GM12892 (cell line): ENCODE data around the gene MAGOHB.
"Not testable (repeated sequence)": the region's sequence is repeated elsewhere in the genome, so short reads cannot be mapped to it uniquely, and the experiment has no call there.

Source experiments
- DNase-seq: peaks from one replicate; pipeline ENCODE4 v3.0.0; 2011; ENCODE audit not compliant: insufficient read length
- FAIRE-seq: peaks from 2 replicates; lab custom pipeline; 2011; peaks lifted over from hg19 to GRCh38; lab: Jason Lieb, UNC
- POLR2A ChIP-seq: IDR thresholded peaks from 2 replicates; pipeline ENCODE4 v1.6.1; 2011; ENCODE audit warnings: low read depth, low read length, control low read depth
- POLR2AphosphoS5 ChIP-seq: IDR thresholded peaks from 2 replicates; pipeline ENCODE4 v1.6.1; 2011; ENCODE audit warnings: low read depth, low read length, control low read depth
- TAF1 ChIP-seq: IDR thresholded peaks from 2 replicates; pipeline ENCODE4 v1.6.1; 2011; ENCODE audit warnings: low read depth, mild to moderate bottlenecking, control low read depth, low read length, borderline replicate concordance

The MAGOHB gene

GRCh38 chr12:10610188-10610587 lies 3.2 kb downstream of the MAGOHB start:
- DNase-seq: no peak
- no peak for FAIRE-seq
- TF ChIP-seq TAF1 (no peak), POLR2AphosphoS5 (no peak), POLR2A (no peak)

DNA sequence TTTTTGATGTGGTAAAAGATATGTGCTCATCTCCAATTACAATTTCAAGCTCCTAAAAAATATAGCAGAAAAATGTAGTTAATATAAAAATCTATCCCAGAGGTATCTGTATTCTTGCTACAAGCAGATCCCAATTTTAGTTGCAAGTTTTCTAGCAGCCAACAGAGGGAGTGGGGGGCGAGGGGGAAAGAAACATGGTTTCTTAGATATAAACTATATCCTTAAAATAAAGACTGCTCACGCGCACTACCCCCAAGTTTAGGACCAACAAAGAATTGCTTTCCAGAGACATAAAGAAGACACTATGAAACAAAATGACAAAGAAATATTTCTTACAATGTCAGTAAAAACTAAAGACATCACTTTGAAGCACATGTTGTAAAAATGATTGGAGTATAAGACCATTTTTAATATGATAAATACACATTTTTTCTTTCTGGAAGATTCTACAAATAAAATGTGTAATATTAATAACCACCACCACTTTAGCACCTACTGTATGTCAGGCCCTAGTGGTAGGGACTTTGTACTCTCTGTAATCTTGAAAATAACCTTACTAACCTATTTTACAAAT lies 5.4 kb downstream of the MAGOHB start:
- FAIRE-seq (no peak), DNase-seq (no peak)
- TF ChIP-seq TAF1 (no peak), POLR2A (no peak), POLR2AphosphoS5 (no peak)

GRCh38 chr12:10601860-10602259 lies 11.5 kb downstream of the MAGOHB start:
- TF ChIP-seq POLR2A: no peak
- TF ChIP-seq TAF1: no peak
- TF ChIP-seq POLR2AphosphoS5: no peak
- FAIRE-seq (no peak), DNase-seq (no peak)

DNA sequence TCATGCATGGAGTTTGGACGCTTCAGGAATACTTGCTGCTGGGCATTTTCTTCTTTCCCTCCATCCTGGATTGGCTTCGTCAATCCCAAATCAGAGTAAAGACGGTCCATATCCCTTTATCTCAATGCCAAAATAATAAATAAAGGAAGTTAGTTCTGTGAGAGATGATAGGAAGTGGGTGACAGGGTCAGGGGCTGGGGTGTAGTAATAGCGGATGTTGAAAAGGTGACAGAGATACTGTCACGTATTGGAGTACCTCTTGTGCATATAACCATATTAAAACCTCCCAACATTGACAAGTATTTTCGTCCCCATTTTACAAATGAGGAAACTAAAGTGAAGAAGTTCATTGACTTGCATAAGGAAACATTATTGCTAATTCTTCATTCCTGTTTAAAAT lies 12.4 kb downstream of the MAGOHB start:
- TF ChIP-seq POLR2AphosphoS5 (no peak), TAF1 (no peak), POLR2A (no peak)
- FAIRE-seq (no peak), DNase-seq (no peak)

GRCh38 chr12:10595881-10596280 lies 17.5 kb downstream of the MAGOHB start:
- no peak for TF ChIP-seq POLR2AphosphoS5
- no peak for TF ChIP-seq POLR2A
- TF ChIP-seq TAF1: no peak
- FAIRE-seq: no peak

DNA sequence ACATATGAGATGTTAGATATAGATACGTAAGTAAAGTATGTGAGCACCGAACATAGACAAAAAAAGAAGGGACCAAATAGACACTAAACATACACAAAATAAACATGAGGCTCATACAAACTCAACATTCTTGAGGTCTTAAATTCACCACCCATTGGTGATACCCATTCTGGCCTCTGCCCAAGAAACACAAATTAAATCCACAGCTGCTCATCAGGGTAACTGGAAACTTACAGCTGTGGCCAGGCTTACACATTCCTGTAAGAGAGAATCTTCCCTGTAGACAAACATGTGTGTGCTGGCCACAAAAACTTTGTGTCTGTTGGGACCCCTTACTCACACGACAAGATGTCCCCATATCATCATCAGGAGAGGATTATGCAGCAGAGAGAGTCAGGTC lies 22.4 kb downstream of the MAGOHB start:
- no peak for TF ChIP-seq TAF1
- no peak for TF ChIP-seq POLR2AphosphoS5
- TF ChIP-seq POLR2A: no peak
- FAIRE-seq (no peak), DNase-seq (no peak)

More at GRCh38 chr12:10595881-10596280, 17.5 kb downstream of the MAGOHB start:
- no peak for DNase-seq

- TF ChIP-seq TAF1: no peak
- TF ChIP-seq POLR2AphosphoS5: no peak
- TF ChIP-seq POLR2A: no peak
- no peak for DNase-seq
- FAIRE-seq: no peak
Observed at GRCh38 chr12:10584415-10584814, 29.0 kb downstream of the MAGOHB start.

DNA sequence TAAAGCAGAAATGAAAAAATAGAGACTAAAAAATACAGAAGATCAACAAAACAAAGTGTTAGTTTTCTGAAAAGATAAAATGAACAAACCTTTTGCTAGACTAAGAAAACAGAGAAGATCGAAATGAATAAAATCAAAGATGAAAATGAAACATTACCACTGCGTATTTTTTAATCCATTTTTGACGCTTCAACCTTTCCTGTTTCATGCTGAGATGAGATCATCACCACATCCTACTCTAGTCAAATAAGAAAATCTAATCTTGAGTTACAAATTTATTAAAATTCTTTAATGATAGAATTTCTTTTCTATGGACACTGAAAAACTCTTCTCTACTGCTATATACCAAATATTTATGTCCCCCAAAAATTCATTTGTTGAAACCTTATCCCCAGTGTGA lies 30.7 kb downstream of the MAGOHB start:
- no peak for FAIRE-seq
- no peak for TF ChIP-seq TAF1
- TF ChIP-seq POLR2AphosphoS5: no peak
- no peak for TF ChIP-seq POLR2A

DNA sequence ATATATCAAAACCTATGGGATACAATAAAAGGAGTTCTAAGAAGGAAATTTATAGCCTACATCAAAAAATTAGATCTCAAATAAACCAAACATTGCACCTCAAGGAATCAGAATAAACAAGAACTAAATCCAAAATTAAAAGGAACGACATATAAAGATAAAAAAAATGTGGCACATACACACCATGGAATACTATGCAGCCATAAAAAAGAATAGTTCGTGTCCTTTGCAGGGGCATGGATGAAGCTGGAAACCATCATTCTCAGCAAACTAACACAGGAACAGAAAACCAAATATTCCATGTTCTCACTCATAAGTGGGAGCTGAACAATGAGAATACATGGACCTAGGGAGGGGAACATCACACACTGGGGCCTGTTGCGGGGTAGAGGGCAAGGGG lies 31.3 kb downstream of the MAGOHB start:
- not testable (repeated sequence) for DNase-seq, FAIRE-seq

More for the DNA sequence above, 30.7 kb downstream of the MAGOHB start:
- no peak for DNase-seq

- FAIRE-seq: no peak
- TF ChIP-seq POLR2AphosphoS5 (no peak), TAF1 (no peak), POLR2A (no peak)
Observed at GRCh38 chr12:10574307-10574706, 39.1 kb downstream of the MAGOHB start.

GRCh38 chr12:10572021-10572490 lies 41.4 kb downstream of the MAGOHB start:
- not testable (repeated sequence) for DNase-seq, FAIRE-seq

More at GRCh38 chr12:10574307-10574706, 39.1 kb downstream of the MAGOHB start:
- DNase-seq: no peak

GRCh38 chr12:10571141-10571540 lies 42.3 kb downstream of the MAGOHB start:
- TF ChIP-seq POLR2AphosphoS5 (no peak), POLR2A (no peak), TAF1 (no peak)
- FAIRE-seq: no peak
- DNase-seq: no peak

- DNase-seq (no peak), FAIRE-seq (no peak)
- TF ChIP-seq POLR2AphosphoS5: no peak
- no peak for TF ChIP-seq TAF1
- TF ChIP-seq POLR2A: no peak
Observed at GRCh38 chr12:10567813-10568212, 45.6 kb downstream of the MAGOHB start.
